HG02973 (cell line): ENCODE results near the gene UMODL1.
"Not testable (repeated sequence)": the region's sequence is repeated elsewhere in the genome, so short reads cannot be mapped to it uniquely, and the experiment has no call there.

Experiments used
- ATAC-seq: cut with Tn5 transposase; IDR thresholded peaks from one replicate; pipeline ENCODE4 v1.9.1; 2021; ENCODE audit warnings: moderate library complexity; ENCODE audit not compliant: unreplicated experiment

UMODL1 gene

DNA sequence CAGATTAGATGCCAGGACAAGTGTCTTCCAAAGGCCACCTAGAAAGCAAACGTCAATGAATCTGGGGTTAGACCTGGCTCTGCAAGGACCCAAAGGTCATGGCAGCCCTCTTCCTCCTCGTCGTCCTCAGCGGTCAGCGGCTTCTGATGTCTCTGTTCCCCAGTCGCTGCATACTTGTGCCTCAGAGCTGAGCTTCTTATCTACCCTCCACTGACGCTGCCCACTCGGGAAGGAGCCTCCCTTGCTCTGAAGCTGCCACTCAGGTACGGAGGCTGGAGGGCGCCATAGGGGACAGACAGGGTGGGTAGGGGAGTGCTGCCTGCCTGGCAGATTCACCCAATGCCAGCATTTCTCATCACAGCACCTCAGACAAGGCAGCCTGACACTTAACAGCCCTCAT, 11.4 kb upstream of the UMODL1 start:
- no peak for ATAC-seq

GRCh38 chr21:42060166-42060565, 11.0 kb upstream of the UMODL1 start:
- ATAC-seq, result no peak

GRCh38 chr21:42061195-42061985, 9.7 kb upstream of the UMODL1 start:
- peak; percentile 41 for ATAC-seq

DNA sequence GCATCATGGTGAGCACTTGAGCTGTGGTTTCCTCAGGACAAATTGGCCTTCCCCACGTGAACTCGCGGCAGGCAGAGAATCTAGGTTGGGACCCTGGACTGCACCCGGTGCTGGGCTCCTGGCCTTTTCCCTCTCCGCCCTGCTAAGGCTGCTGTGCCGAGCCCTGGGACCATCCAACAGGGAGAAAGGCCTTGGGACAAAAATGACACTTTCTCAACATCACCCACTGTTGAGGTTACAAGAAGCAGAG, 9.2 kb upstream of the UMODL1 start:
- ATAC-seq, result no peak

DNA sequence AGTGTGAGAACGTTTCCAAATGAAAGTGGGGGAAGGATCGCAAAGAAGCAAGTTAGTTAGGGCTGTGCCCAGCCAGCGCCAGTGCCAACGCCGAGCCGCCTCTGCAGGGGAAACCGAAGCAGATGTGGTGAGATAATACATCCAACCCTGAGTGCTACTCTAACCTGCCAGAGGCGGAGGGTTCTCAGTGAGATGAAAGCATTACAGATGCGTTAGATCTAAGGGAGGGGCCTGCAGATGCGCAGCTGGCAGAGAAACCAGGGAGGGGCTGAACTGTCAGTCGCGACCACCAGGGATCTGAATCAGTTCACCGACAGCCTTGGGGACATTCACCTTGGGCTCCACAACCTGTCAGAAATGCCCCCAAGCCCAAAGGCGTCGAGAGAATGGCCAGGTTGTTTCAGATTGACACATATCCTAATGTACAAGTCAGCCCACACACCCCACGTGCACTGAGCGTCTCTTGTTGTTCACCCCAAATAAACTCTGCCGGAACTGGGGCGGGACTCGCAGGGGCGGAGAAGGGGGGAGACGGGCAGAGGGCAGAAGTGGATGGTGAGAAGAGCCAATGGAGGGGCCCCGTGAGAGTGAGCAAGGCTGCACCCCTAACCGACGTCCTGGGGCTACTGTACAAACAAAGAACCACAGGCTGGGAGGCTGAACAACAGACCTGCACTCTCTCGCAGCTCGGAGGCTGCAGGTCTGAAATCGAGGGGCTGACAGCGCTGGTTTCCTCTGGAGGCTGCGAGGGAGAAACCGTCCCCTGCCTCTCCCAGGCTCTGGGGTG, 8.7 kb upstream of the UMODL1 start:
- peak; percentile 38 for ATAC-seq

DNA sequence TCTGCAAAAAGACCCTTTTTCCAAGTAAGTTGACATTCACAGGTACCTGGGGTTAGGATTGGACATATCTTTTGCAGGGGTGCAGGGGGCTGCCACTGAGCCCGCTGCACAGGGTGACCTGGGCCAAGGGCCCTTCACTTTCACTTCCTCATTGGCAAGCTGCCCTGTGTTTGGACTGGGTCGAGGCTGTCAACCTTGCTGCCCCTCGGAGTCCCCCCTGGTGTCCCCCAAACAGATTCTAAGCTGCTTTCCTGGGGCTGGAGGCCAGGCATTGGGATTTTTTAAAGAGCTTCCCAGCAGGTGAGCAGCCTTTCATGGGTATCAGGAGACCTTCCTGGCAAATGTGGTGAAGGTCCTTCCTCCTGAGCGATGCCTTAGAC, 7.9 kb upstream of the UMODL1 start:
- ATAC-seq, result no peak

- no peak for ATAC-seq
These were observed 7.3 kb upstream of the UMODL1 start for GRCh38 chr21:42063571-42064521.

DNA sequence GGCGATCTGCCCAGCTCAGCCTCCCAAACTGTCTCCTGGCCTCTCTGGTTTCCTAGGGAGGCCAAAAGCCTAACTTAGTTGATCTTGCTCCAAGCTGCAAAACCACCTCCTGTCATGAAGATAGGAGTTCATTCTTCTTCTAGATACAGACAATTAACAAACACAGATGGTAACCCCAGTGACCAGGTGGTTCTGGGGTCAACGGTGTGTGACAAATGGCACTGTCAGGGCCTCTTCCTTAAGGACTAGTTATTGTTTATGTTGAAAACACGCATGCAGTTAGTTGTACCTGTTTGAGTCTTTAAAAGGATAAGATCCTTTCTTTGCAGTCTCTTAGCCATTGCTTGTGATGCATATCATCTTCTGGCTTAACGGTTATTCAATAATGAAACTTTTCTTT, 4.6 kb upstream of the UMODL1 start:
- no peak for ATAC-seq

DNA sequence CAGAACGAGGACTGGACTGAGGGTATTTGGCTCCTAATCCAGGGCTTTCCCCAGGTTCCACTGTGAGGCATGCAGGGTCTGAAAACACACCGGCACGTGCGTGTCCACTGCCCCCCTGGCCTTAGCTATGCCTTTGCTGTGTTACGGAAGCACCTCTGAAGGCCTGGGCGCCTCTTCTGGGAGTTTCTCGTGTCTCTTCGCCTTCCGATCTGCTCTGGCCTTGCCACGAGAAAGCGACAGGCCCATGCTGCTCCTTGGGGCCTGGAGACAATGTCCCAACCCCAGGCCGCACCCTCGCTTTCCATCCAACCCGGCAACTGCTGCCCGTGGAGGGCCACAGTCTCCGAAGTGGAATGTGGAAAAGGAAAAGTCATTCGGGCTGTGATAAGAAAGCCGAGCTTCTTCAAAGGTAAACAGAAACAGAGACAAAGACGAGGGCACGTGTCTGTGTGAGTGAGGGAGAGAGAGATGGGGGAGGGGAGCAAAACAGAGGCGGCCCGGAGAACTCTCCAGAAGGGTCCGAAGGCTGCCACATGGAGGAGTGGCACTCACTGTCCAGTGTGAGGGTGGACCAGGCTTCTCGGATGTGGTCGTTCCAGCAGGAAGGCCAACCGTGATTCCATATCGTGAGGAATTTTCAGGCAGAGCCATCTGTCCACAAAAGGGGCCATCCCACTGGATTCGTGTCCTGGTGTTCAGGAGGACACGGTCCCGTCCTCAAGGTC, 3.4 kb upstream of the UMODL1 start:
- no peak for ATAC-seq

GRCh38 chr21:42068256-42068545, 2.9 kb upstream of the UMODL1 start:
- ATAC-seq, result no peak

- ATAC-seq, result no peak
These were observed 2.5 kb upstream of the UMODL1 start for GRCh38 chr21:42068592-42068991.

- no peak for ATAC-seq
These were observed 1.8 kb upstream of the UMODL1 start for GRCh38 chr21:42069327-42069726.

- ATAC-seq, result no peak
These were observed 1.3 kb upstream of the UMODL1 start for GRCh38 chr21:42069843-42070242.

DNA sequence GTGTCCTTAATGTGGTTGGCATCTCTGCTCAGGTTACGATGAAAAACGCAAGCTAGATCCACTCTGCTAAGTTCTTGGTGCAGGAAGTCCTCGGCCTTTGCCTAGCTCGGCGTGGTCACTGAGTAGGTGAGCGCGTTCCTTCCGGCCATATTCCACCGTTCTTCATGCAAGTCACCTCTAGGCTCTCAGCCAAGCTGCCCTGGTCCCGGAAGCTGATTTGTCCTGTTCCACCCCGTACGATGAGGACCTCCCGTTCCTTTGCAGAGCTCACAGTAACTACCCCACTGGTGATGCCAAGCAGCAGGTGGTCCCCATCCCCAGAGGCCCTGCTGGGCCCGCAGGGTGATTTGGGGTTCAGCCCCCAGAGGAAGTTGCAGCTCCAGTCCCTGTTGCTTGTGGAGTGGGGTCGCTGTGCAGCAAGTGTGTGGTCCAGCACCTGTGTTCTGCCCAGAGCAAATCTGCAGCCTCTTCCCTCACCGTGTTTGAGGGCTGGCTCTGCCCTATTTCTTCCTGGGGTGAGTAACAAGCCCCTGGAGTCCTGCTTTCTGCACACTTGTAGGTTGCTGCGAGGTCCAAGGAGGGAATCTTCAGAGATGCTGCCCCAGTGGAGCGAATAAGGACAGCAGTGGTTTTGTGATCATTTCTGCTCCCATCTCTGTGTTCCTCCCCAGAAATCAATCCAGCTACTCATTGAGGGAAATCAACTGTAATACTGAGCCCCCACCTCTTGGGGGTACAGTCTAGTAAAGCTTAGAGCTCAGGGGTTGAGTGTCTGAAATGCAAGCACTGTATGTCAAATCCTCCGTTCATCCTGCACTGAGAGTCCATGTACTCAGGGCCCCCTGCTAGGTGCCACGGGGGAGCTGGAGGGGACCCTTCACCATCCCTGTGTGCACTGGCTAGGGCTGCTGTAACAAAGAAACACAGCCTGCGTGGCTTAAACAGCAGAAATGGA, 2.3 kb downstream of the UMODL1 start:
- no peak for ATAC-seq

GRCh38 chr21:42075686-42076471, 4.8 kb downstream of the UMODL1 start:
- no peak for ATAC-seq

DNA sequence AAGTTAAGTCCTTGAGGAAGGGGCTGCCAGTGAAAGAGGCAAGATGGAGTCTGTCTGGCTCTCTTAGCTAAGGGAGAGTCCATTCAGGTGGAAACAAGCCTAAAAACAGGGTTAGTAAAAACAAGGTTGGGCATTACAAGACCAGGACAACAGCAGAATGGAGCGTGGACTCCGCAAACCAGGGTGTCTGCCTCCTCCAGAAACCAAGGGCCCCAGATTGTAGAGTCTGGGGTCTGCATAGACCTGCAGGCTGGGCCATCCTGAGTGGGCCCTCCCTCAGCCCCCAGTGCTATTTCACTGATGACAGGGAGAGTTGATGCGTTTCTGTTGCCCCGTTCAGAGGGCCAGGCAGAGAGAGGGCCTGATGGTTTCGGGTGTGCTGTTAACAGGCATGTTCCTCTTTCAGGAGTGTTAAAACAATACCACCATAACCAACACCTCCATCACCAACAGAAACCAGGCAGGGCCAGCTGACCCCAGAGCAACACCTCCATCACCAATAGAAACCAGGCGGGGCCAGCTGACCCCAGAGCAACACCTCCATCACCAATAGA, 6.6 kb downstream of the UMODL1 start:
- ATAC-seq, result peak; percentile 74

DNA sequence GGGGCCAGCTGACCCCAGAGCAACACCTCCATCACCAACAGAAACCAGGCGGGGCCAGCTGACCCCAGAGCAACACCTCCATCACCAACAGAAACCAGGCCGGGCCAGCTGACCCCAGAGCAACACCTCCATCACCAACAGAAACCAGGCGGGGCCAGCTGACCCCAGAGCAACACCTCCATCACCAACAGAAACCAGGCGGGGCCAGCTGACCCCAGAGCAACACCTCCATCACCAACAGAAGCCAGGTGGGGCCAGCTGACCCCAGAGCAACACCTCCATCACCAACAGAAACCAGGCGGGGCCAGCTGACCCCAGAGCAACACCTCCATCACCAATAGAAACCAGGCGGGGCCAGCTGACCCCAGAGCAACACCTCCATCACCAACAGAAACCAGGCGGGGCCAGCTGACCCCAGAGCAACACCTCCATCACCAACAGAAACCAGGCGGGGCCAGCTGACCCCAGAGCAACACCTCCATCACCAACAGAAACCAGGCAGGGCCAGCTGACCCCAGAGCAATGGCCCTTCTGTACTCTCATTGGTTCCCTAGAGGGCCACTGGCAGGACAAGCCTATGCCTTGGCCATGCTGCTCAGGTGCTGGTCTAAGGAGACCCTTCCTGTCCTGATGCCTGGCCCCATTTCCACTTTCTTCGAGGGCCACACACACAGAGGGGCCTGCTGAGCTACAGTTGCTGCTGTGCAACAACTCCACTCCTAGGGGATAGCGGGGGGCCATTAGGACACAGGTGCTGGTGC, 7.3 kb downstream of the UMODL1 start:
- not testable (repeated sequence) for ATAC-seq
